Osteoblast (primary cell): ENCODE results near the gene SDHA. TPM values are rescaled to one million over a fixed set of nuclear protein-coding genes. Genes with fewer than 3 reads are reported as not detected.
"Not testable (repeated sequence)": the region's sequence is repeated elsewhere in the genome, so short reads cannot be mapped to it uniquely, and the experiment has no call there.

ENCODE experiments used
- DNase-seq: peaks from one replicate; pipeline ENCODE4 v3.0.0; 2011; ENCODE audit warnings: low spot score, mixed read lengths; ENCODE audit not compliant: insufficient read length; ENCODE audit errors: missing footprints
- H2AFZ ChIP-seq: 2 replicates; pipeline ENCODE4 v1.6.0; 2011; ENCODE audit warnings: mild to moderate bottlenecking, low read length
- H3K27ac ChIP-seq: 2 replicates; pipeline ENCODE4 v1.5.1; 2011; ENCODE audit warnings: mild to moderate bottlenecking, low read depth, low read length, moderate library complexity
- H3K27me3 ChIP-seq: 2 replicates; pipeline ENCODE4 v1.6.0; 2012; ENCODE audit warnings: mild to moderate bottlenecking, control low read depth, inconsistent platforms, low read length, moderate library complexity; ENCODE audit not compliant: insufficient read depth
- H3K36me3 ChIP-seq: 2 replicates; pipeline ENCODE4 v1.5.1; 2011; ENCODE audit warnings: mild to moderate bottlenecking, low read length, control low read depth, moderate library complexity; ENCODE audit not compliant: insufficient read depth
- H3K4me1 ChIP-seq: 2 replicates; pipeline ENCODE4 v1.5.1; 2011; ENCODE audit warnings: mild to moderate bottlenecking, low read length, control low read depth, moderate library complexity; ENCODE audit not compliant: insufficient read depth
- H3K4me2 ChIP-seq: 2 replicates; pipeline ENCODE4 v1.6.0; 2011; ENCODE audit warnings: mild to moderate bottlenecking, low read length; ENCODE audit not compliant: insufficient read depth
- H3K4me3 ChIP-seq: fragments of 200-600 bp; sonication (generic); 3 replicates; pipeline ENCODE4 v1.5.1; 2012; ENCODE audit warnings: mild to moderate bottlenecking, low read length, inconsistent platforms; ENCODE audit not compliant: insufficient read depth
- H3K79me2 ChIP-seq: 2 replicates; pipeline ENCODE4 v1.6.0; 2012; ENCODE audit warnings: mild to moderate bottlenecking, low read length, control low read depth, inconsistent platforms; ENCODE audit not compliant: insufficient read depth
- H3K9me3 ChIP-seq: 2 replicates; pipeline ENCODE4 v1.5.1; 2011; ENCODE audit warnings: low read depth, low read length, control low read depth
- H4K20me1 ChIP-seq: 2 replicates; pipeline ENCODE4 v1.6.0; 2012; ENCODE audit warnings: mild to moderate bottlenecking, low read length, control low read depth; ENCODE audit not compliant: insufficient read depth
- total RNA-seq: library from RNA; depleted of rRNA; stranded (reverse); fragments of >200 nt; gene quantifications from 2 replicates; pipeline ENCODE4 v1.2.3, GENCODE V29; 2012
- TF ChIP-seq, protein P1 (sequence below): IDR thresholded peaks from 2 replicates; pipeline ENCODE4 v1.5.1; 2011; ENCODE audit warnings: mild to moderate bottlenecking, low read depth, low read length, moderate library complexity; ENCODE audit errors: extremely low read depth

SDHA gene
- total RNA-seq, 1 donor: 83.6 TPM

DNA sequence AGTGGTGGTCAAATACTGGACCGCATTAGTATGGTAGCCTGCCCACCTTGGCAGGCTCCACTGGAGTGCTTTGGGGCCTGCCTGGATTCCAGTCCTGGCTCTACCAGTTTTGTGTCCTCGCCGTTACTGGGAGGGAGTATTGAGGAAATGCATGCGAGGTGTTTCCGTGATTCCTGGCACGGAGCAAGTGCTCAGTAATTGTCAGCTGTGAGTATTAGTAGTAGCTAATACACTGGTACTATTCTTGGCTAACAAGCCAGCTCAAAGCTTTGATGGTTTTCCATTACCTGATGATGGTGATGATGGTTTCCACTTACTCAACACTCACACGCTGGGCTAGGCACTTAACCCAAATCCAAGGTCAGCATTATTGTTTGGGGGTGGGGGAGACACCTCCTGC is 56.2 kb downstream of the SDHA start:
- Histone ChIP-seq H3K4me1 (peaks cover 11% of the 10 kb centered on the region), H3K79me2 (peaks cover 67% of the 10 kb centered on the region), H4K20me1 (peaks cover 26% of the 10 kb centered on the region), H3K27ac (peak overlapping the region; percentile 15), H3K36me3 (peaks cover 33% of the 10 kb centered on the region)
- not testable (repeated sequence) for H3K27me3 ChIP-seq, H3K4me2 ChIP-seq, DNase-seq, H3K9me3 ChIP-seq, H3K4me3 ChIP-seq, H2AFZ ChIP-seq

DNA sequence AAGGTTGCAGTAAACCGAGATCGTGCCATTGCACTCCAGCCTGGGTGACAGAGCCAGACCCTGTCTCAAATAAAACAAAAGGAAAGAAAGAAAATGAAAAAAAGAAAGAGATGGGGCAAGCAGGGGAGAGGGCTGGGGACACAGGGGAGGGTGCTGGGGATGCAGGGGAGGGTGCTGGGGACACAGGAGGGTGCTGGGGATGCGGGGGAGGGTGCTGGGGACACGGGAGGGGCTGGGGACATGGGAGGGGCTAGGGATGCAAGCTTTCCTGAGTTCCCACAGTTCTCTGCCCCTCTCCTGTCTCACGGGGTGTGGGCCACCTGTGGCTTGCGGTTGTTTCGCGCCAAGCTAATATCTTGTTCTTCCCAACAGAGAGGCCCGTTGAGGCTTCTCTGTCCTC is 60.5 kb downstream of the SDHA start:
- no peak for DNase-seq
- peaks cover 53% of the 10 kb centered on the region for H4K20me1 ChIP-seq
- no peak overlapping the region for H3K4me2 ChIP-seq
- H3K27me3 ChIP-seq: no peaks in the 10 kb centered on the region
- no peak overlapping the region for H3K27ac ChIP-seq
- H2AFZ ChIP-seq: no peak overlapping the region
- H3K4me3 ChIP-seq: no peak overlapping the region
- H3K79me2 ChIP-seq: peaks cover 93% of the 10 kb centered on the region
- no peaks in the 10 kb centered on the region for H3K9me3 ChIP-seq
- H3K4me1 ChIP-seq: peaks cover 5% of the 10 kb centered on the region
- TF ChIP-seq, protein P1, sequence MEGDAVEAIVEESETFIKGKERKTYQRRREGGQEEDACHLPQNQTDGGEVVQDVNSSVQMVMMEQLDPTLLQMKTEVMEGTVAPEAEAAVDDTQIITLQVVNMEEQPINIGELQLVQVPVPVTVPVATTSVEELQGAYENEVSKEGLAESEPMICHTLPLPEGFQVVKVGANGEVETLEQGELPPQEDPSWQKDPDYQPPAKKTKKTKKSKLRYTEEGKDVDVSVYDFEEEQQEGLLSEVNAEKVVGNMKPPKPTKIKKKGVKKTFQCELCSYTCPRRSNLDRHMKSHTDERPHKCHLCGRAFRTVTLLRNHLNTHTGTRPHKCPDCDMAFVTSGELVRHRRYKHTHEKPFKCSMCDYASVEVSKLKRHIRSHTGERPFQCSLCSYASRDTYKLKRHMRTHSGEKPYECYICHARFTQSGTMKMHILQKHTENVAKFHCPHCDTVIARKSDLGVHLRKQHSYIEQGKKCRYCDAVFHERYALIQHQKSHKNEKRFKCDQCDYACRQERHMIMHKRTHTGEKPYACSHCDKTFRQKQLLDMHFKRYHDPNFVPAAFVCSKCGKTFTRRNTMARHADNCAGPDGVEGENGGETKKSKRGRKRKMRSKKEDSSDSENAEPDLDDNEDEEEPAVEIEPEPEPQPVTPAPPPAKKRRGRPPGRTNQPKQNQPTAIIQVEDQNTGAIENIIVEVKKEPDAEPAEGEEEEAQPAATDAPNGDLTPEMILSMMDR: no peak
- H3K36me3 ChIP-seq: peaks cover 30% of the 10 kb centered on the region

DNA sequence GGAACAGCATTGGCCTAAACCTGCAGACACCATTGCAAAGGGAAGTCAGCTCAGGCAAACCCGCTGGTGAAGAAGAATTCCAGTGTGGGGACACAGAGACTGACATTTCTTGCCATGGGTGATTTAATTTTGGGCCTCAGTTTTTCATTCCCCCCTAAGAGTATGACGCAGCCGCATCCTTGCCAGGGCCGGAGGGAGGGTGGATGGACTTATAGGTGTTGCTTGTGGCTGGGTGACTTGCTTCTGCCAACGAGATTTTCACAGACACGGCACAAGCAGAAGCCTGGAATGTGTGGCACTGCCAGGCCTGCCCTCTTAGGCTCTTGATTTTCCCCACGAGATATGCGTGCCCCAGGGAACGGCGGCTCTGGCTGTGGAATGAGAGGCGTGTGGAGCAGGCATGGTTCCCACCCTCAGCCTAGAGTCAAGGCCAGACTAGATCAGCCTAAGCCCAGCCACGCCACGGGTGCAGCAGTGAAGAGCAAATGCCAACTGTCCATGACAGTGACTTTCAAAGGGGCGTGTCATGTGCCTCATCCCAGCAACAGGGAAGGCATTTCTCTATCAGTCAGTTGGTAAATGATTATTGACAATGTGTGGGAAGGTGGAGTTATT is 61.0 kb downstream of the SDHA start:
- Histone ChIP-seq H3K79me2 (peaks cover 93% of the 10 kb centered on the region), H4K20me1 (peaks cover 53% of the 10 kb centered on the region), H3K36me3 (peaks cover 27% of the 10 kb centered on the region)
- not testable (repeated sequence) for H3K4me1 ChIP-seq, DNase-seq, H3K4me3 ChIP-seq, H3K27ac ChIP-seq, H3K9me3 ChIP-seq, H3K27me3 ChIP-seq, H2AFZ ChIP-seq, H3K4me2 ChIP-seq

DNA sequence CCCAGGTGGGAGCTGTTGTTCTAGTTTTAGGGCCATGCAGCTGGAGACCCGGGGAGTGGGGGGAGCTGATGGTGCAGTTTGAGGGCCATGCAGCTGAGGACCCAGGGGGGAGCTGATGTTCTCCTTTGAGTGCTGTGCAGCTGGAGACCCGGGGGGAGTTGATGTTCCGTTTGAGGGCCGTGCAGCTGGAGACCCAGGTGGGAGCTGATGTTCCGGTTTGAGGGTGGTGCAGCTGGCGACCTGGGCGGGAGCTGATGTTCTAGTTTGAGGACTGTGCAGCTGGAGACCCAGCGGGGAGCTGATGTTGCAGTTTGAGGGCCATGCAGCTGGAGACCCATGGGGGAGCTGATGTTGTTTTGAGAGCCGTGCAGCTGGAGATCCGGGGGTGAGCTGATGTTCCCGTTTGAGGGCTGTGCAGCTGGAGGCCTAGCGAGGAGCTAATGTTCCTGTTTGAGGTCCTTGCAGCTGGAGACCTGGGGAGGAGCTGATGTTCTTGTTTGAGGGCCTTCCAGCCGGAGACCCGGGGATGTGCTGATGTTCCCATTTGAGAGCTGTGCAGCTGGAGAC is 68.0 kb downstream of the SDHA start:
- peaks cover 73% of the 10 kb centered on the region for H3K79me2 ChIP-seq
- H3K4me3 ChIP-seq: no peak overlapping the region
- peaks cover 55% of the 10 kb centered on the region for H4K20me1 ChIP-seq
- no peak overlapping the region for H3K27ac ChIP-seq
- peaks cover 15% of the 10 kb centered on the region for H3K36me3 ChIP-seq
- peak; percentile 39 for DNase-seq
- TF ChIP-seq, protein P1: no peak
- H3K4me1 ChIP-seq: no peaks in the 10 kb centered on the region
- H2AFZ ChIP-seq: no peak overlapping the region
- no peaks in the 10 kb centered on the region for H3K9me3 ChIP-seq
- H3K4me2 ChIP-seq: no peak overlapping the region
- no peaks in the 10 kb centered on the region for H3K27me3 ChIP-seq

DNA sequence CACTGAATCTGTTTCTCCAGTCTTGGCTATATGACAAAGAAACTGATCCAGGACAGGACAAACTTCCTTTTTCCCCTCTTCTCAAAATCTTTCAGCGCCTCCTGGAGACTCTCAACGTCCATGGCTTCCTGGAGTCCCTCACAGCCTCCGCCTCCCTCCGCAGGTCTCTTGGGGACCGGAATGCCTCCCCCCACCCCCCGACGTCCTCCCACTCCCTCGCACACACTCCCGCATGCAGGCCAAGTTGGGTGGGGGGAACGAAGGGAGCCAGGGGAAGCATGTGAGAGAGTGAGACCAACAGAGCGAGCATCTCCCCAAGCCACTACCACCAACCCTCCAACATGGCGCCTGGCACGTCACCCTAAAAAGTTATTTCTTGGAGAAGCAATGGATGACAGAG is 72.1 kb downstream of the SDHA start:
- H3K79me2 ChIP-seq: peaks cover 48% of the 10 kb centered on the region
- H3K27ac ChIP-seq, H3K4me2 ChIP-seq, H3K4me1 ChIP-seq, DNase-seq, H3K4me3 ChIP-seq, H3K27me3 ChIP-seq, H3K36me3 ChIP-seq, H2AFZ ChIP-seq, H3K9me3 ChIP-seq: not testable (repeated sequence)
- peaks cover 34% of the 10 kb centered on the region for H4K20me1 ChIP-seq

DNA sequence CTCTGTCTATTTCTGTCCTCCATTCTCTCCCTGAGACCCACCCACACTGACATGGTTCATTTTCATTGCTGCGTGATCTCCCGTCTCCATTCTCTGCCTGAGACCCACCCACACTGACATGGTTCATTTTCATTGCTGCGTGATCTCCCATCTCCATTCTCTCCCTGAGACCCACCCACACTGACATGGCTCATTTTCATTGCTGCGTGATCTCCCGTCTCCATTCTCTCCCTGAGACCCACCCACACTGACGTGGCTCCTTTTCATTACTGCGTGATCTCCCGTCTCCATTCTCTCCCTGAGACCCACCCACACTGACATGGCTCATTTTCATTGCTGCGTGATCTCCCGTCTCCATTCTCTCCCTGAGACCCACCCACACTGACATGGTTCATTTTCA is 73.2 kb downstream of the SDHA start:
- Histone ChIP-seq H3K79me2 (peaks cover 37% of the 10 kb centered on the region), H4K20me1 (peaks cover 30% of the 10 kb centered on the region)
- DNase-seq, H2AFZ ChIP-seq, H3K36me3 ChIP-seq, H3K4me1 ChIP-seq, H3K27me3 ChIP-seq, H3K4me2 ChIP-seq, H3K4me3 ChIP-seq, H3K9me3 ChIP-seq, H3K27ac ChIP-seq: not testable (repeated sequence)

DNA sequence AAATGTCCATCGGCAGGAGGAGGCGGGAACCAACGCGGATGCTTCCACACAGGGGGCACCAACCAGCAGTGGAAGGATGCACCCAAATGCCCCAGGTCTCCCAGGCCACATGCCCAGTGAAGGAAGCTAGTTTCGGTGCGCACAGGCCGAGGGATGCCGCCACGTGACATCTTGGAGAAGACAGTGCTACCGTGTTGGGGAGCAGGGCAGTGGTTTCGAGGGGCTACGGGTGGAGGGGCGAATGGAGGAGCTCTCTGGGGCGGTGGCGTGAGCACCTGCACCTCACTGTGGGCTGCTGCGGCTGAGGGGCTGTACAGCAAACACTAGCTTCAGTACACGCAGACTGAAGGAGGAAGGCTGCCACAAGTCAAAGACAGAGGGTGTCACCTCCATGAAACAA is 76.7 kb downstream of the SDHA start:
- Histone ChIP-seq H3K79me2 (peaks cover 25% of the 10 kb centered on the region), H4K20me1 (peaks cover 35% of the 10 kb centered on the region)
- H2AFZ ChIP-seq, H3K4me1 ChIP-seq, H3K4me3 ChIP-seq, H3K27ac ChIP-seq, H3K9me3 ChIP-seq, H3K27me3 ChIP-seq, DNase-seq, H3K36me3 ChIP-seq, H3K4me2 ChIP-seq: not testable (repeated sequence)
